Right lobe of liver (tissue), 4 donors: ENCODE measurements around the gene SETBP1.

Experiments used
- CTCF ChIP-seq, 4 donors: fragments of 200-600 bp in 3 of 4; fragments of 450-650 bp in 1 of 4; IDR thresholded peaks; one replicate each; pipeline versions ENCODE4 v1.5.1 to v1.8.0; 2016 to 2022; ENCODE audit warnings: antibody characterized with exemption in 4 of 4, mild to moderate bottlenecking in 2 of 4
- POLR2A ChIP-seq: fragments of 450-650 bp; IDR thresholded peaks from one replicate; pipeline ENCODE4 v1.6.1; 2017; ENCODE audit warnings: antibody characterized with exemption, mild to moderate bottlenecking
- donor health status: DM: no; HTN: no; CAD: no.
- donor health status: DM: no; HTN: no; CAD: no.
- donor health status: DM: no; HTN: yes; CAD: no.

- TF ChIP-seq CTCF (IDR thresholded peaks at IDR 0.05) (no peak), POLR2A (no peak)
These were observed 277.4 kb downstream of the SETBP1 start for GRCh38 chr18:44958040-44958439.
